Neural crest cell (in vitro differentiated cells): ENCODE data around the gene HACD3. TPM values are rescaled to one million over a fixed set of nuclear protein-coding genes. Genes with fewer than 3 reads are reported as not detected.

Experiments used
- DNase-seq: peaks from one replicate; pipeline ENCODE4 v3.0.0; 2021; ENCODE audit warnings: low read depth, mixed read lengths, low spot score
- H3K27ac Mint-ChIP-seq: one replicate; pipeline ENCODE4 v1.8.0; 2021; ENCODE audit warnings: mild to moderate bottlenecking, mixed read lengths; ENCODE audit not compliant: unreplicated experiment
- H3K27me3 Mint-ChIP-seq: 2 replicates; pipeline ENCODE4 v1.8.0; 2021; ENCODE audit warnings: low read depth, mild to moderate bottlenecking, mixed read lengths
- H3K36me3 Mint-ChIP-seq: 2 replicates; pipeline ENCODE4 v1.8.0; 2021; ENCODE audit warnings: low read depth, mild to moderate bottlenecking, mixed read lengths
- H3K4me1 Mint-ChIP-seq: 2 replicates; pipeline ENCODE4 v1.8.0; 2021; ENCODE audit warnings: mixed read lengths
- H3K4me3 Mint-ChIP-seq: one replicate; pipeline ENCODE4 v1.8.0; 2021; ENCODE audit warnings: mild to moderate bottlenecking, mixed read lengths
- H3K9me3 Mint-ChIP-seq: 2 replicates; pipeline ENCODE4 v1.8.0; 2021; ENCODE audit warnings: mixed read lengths
- CTCF ChIP-seq: fragments of 200-600 bp; sonication (generic); conservative IDR thresholded peaks from 2 replicates; pipeline ENCODE4 v1.5.0; 2021; ENCODE audit warnings: antibody characterized with exemption, mild to moderate bottlenecking
- total RNA-seq: library from RNA; stranded (reverse); gene quantifications from 2 replicates; pipeline ENCODE4 v1.2.1, GENCODE V29; 2021

HACD3 gene
- total RNA-seq, 1 donor from 2014 or later: 147 TPM

- Mint-ChIP-seq H3K9me3 (peaks cover 2% of the 10 kb centered on the region), H3K36me3 (peaks cover 64% of the 10 kb centered on the region), H3K4me3 (no peak overlapping the region), H3K27me3 (no peaks in the 10 kb centered on the region), H3K27ac (no peak overlapping the region), H3K4me1 (no peaks in the 10 kb centered on the region)
- no peak for DNase-seq
- no peak for TF ChIP-seq CTCF
Observed at GRCh38 chr15:65558997-65559760, 28.9 kb downstream of the HACD3 start.

DNA sequence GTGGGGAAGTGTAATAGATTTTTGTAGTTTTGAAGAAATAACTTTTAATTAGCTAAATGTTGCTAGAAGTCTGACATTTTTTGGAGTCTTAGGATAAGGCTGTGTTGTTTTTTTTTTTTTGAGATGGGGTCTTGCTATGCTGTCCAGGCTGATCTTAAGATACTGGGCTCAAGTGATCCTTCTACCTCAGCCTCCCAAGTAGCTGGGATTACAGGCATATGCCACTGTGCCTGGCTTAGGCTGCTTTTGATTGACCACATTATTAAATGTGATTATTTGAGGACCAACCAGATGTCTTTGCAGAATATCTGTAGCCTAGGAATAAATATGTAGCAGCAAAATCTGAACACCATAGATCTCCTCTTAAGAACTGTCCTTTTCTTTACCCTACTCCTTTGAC lies 29.7 kb downstream of the HACD3 start:
- H3K4me3 Mint-ChIP-seq: no peak overlapping the region
- H3K4me1 Mint-ChIP-seq: no peaks in the 10 kb centered on the region
- TF ChIP-seq CTCF: no peak
- no peak overlapping the region for H3K27ac Mint-ChIP-seq
- H3K36me3 Mint-ChIP-seq: peaks cover 69% of the 10 kb centered on the region
- no peaks in the 10 kb centered on the region for H3K27me3 Mint-ChIP-seq
- no peak for DNase-seq
- H3K9me3 Mint-ChIP-seq: peaks cover 5% of the 10 kb centered on the region

DNA sequence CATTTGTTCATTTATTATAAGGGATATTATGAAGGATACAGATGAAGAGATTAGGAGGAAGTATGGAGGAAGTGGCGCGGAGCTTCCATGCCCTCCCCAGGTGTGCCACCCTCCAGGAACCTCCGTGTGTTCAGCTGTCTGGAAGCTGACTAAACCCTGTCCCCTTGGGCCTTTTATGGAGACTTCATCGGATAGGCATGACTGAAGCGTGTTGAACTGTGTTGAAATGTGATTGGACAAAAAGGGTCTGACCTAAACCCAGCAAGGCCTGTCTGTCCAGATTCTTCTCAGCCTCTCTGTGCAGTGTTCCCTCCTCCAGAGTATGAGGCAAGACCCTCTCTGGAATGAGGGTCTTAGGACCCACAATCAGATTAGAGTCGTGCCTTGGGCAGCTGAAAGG lies 31.7 kb downstream of the HACD3 start:
- H3K27ac Mint-ChIP-seq: no peak overlapping the region
- peaks cover 74% of the 10 kb centered on the region for H3K36me3 Mint-ChIP-seq
- no peak for DNase-seq
- H3K4me3 Mint-ChIP-seq: no peak overlapping the region
- H3K4me1 Mint-ChIP-seq: no peaks in the 10 kb centered on the region
- H3K9me3 Mint-ChIP-seq: peaks cover 10% of the 10 kb centered on the region
- H3K27me3 Mint-ChIP-seq: no peaks in the 10 kb centered on the region
- no peak for TF ChIP-seq CTCF

- no peak for TF ChIP-seq CTCF
- Mint-ChIP-seq H3K36me3 (peaks cover 34% of the 10 kb centered on the region), H3K27ac (no peak overlapping the region), H3K27me3 (no peaks in the 10 kb centered on the region), H3K4me1 (no peaks in the 10 kb centered on the region), H3K9me3 (peaks cover 5% of the 10 kb centered on the region), H3K4me3 (no peak overlapping the region)
- DNase-seq: no peak
Observed at GRCh38 chr15:65569728-65570127, 39.5 kb downstream of the HACD3 start.

DNA sequence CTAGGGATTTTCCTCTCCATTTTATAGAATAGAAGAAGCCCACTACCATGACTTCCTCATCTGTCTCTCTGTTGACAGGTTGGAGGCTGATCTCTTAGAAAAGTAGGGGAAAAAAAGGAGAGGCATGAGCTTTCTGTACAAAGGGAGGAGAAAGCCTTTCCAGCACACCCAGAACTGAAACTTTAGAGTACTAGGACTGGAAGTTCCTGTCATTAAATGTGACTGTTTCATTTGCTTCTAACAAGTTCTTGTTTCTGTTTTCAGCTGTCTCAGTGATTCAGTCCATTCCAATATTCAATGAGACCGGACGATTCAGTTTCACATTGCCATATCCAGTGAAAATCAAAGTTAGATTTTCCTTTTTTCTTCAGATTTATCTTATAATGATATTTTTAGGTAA lies 41.7 kb downstream of the HACD3 start:
- H3K36me3 Mint-ChIP-seq: peaks cover 15% of the 10 kb centered on the region

More for the DNA sequence above, 41.7 kb downstream of the HACD3 start:
- H3K9me3 Mint-ChIP-seq: no peaks in the 10 kb centered on the region
- H3K4me3 Mint-ChIP-seq: no peak overlapping the region
- no peaks in the 10 kb centered on the region for H3K4me1 Mint-ChIP-seq
- no peak for DNase-seq
- no peak overlapping the region for H3K27ac Mint-ChIP-seq
- no peaks in the 10 kb centered on the region for H3K27me3 Mint-ChIP-seq
- no peak for TF ChIP-seq CTCF
